PC-9 (cell line): ENCODE results near the gene RYR2.

ENCODE experiments used
- CTCF ChIP-seq: fragments of 200-600 bp; sonication (generic); conservative IDR thresholded peaks from 2 replicates; pipeline ENCODE4 v1.6.1; 2017; ENCODE audit warnings: mixed run types, antibody characterized with exemption, mild to moderate bottlenecking, moderate library complexity
- EZH2 ChIP-seq: fragments of 200-600 bp; sonication (generic); IDR thresholded peaks from 2 replicates; pipeline ENCODE4 v1.8.0; 2017; ENCODE audit warnings: antibody characterized with exemption, low read depth

GRCh38 chr1:237868817-237869600, 827.0 kb downstream of the RYR2 start:
- TF ChIP-seq CTCF = no peak
- TF ChIP-seq EZH2 = no peak
